Right lobe of liver (tissue), 6 donors: Measurements from ENCODE around the gene EXD2. TPM values are rescaled to one million over a fixed set of nuclear protein-coding genes. Genes with fewer than 3 reads are reported as not detected.
"Not testable (repeated sequence)": the region's sequence is repeated elsewhere in the genome, so short reads cannot be mapped to it uniquely, and the experiment has no call there.

Experiments used
- ATAC-seq, 4 donors: fragments of 200-7000 bp; cut with Tn5 transposase; one replicate each; pipeline ENCODE4 v1.9.1; 2020; ENCODE audit warnings: mild to moderate bottlenecking in 4 of 4, moderate library complexity in 4 of 4
- DNase-seq, 3 donors: peaks; one replicate each; pipeline ENCODE4 v3.0.0-alpha.2; 2020
- H3K27ac ChIP-seq, 3 donors: fragments of 200-600 bp; one replicate each; pipeline ENCODE4 v1.8.0; 2022
- H3K27me3 ChIP-seq, 2 donors: fragments of 200-600 bp; one replicate each; pipeline ENCODE4 v1.8.0; 2022
- H3K36me3 ChIP-seq, 4 donors: fragments of 200-600 bp; sonication (generic) in 1 of 4; one replicate each; pipeline versions ENCODE4 v1.5.1 to v1.8.0; 2017 to 2022; ENCODE audit warnings: control low read depth in 1 of 4
- H3K4me1 ChIP-seq, 4 donors: fragments of 200-600 bp; sonication (generic) in 1 of 4; one replicate each; pipeline versions ENCODE4 v1.5.1 to v1.8.0; 2017 to 2022; ENCODE audit warnings: control low read depth in 1 of 4
- H3K4me3 ChIP-seq, 3 donors: fragments of 200-600 bp; one replicate each; pipeline ENCODE4 v1.8.0; 2022
- H3K9me3 ChIP-seq, 4 donors: fragments of 200-600 bp; sonication (generic) in 1 of 4; one replicate each; pipeline versions ENCODE4 v1.5.1 to v1.8.0; 2017 to 2022; ENCODE audit warnings: control low read depth in 1 of 4
- CTCF ChIP-seq, 4 donors: fragments of 200-600 bp in 3 of 4; fragments of 450-650 bp in 1 of 4; IDR thresholded peaks; one replicate each; pipeline versions ENCODE4 v1.5.1 to v1.8.0; 2016 to 2022; ENCODE audit warnings: antibody characterized with exemption in 4 of 4, mild to moderate bottlenecking in 2 of 4
- POLR2A ChIP-seq: fragments of 450-650 bp; IDR thresholded peaks from one replicate; pipeline ENCODE4 v1.6.1; 2017; ENCODE audit warnings: antibody characterized with exemption, mild to moderate bottlenecking
- WGBS: methylation state at CpG from one replicate; pipeline ENCODE4 v1.1.6; 2018; ENCODE audit warnings: low coverage, low lambda C conversion rate; ENCODE audit not compliant: insufficient coverage; ENCODE audit errors: missing lambda C conversion rate; 5-methylcytosine and 5-hydroxymethylcytosine counted together
- intact Hi-C, 2 donors: fragments of 100-400 bp; cut with DNase I; formaldehyde crosslinking; loops; one replicate each; pipeline versions ENCODE4 v1.11.2 to v1.14.1; 2022
- total RNA-seq, 6 experiments: library from RNA; depleted of rRNA in 2 of 6; stranded (reverse); fragments of >200 nt in 2 of 6; fragmentation: NEBNext Ultra II Directional in 3 of 6; extraction: Animal tissue kit (Norgen Biotek cat#: 25700) in 3 of 6; gene quantifications; one replicate each; pipeline versions ENCODE4 v1.1.0 to v1.2.4, GENCODE V29; 2016 to 2023
- donor health status: DM: no; HTN: yes; CAD: no.
- donor health status: DM: no; HTN: no; CAD: no.
- donor health status: DM: no; HTN: no; CAD: no.
- donor health status: DM: no; HTN: yes; CAD: no.
- donor health status: DM: no; HTN: yes; CAD: no.

The EXD2 gene
- total RNA-seq, 6 experiments from 2014 or later, result 7.4 to 10.4 (median 8.2) TPM

GRCh38 chr14:69153873-69154270 lies 37.4 kb upstream of the EXD2 start:
- H3K4me1 ChIP-seq, result peaks cover 0 to 15% (median 6%) of the 10 kb centered on the region in 4 donors
- ATAC-seq, result no peak
- no peak for TF ChIP-seq POLR2A
- TF ChIP-seq CTCF (IDR thresholded peaks at IDR 0.05), result no peak
- WGBS, result 7% methylated on average over 13 of the region's 13 CpGs
- intact Hi-C loops, result no loop called here
- DNase-seq, result no peak
- H3K4me3 ChIP-seq, result peak overlapping the region; percentile 87 to 91 (median 88)
- H3K36me3 ChIP-seq, result peaks cover 0 to 4% (median 0%) of the 10 kb centered on the region in 4 donors
- H3K9me3 ChIP-seq, result no peaks in the 10 kb centered on the region
- H3K27ac ChIP-seq, result peak overlapping the region; percentile 80 to 94 (median 90)
- no peaks in the 10 kb centered on the region for H3K27me3 ChIP-seq

GRCh38 chr14:69154779-69155178 lies 36.5 kb upstream of the EXD2 start:
- Histone ChIP-seq H3K36me3 (no peaks in the 10 kb centered on the region), H3K9me3 (no peaks in the 10 kb centered on the region), H3K27ac (no peak overlapping the region), H3K4me1 (peaks cover 0 to 8% (median 3%) of the 10 kb centered on the region in 4 donors), H3K4me3 (no peak overlapping the region), H3K27me3 (no peaks in the 10 kb centered on the region)
- TF ChIP-seq CTCF (IDR thresholded peaks at IDR 0.05) (no peak), POLR2A (no peak)
- WGBS, result 45% methylated on average over 4 of the region's 4 CpGs
- intact Hi-C loops, result no loop called here
- no peak for ATAC-seq
- no peak for DNase-seq

GRCh38 chr14:69156224-69156623 lies 35.1 kb upstream of the EXD2 start:
- DNase-seq (no peak), ATAC-seq (no peak)
- no peaks in the 10 kb centered on the region for H3K27me3 ChIP-seq
- no peaks in the 10 kb centered on the region for H3K4me1 ChIP-seq
- TF ChIP-seq CTCF (IDR thresholded peaks at IDR 0.05), result no peak
- no peak for TF ChIP-seq POLR2A
- H3K36me3 ChIP-seq, result no peaks in the 10 kb centered on the region
- no peak overlapping the region for H3K4me3 ChIP-seq
- intact Hi-C loops, result no loop called here
- H3K27ac ChIP-seq, result no peak overlapping the region
- H3K9me3 ChIP-seq, result no peaks in the 10 kb centered on the region

- no peaks in the 10 kb centered on the region for H3K9me3 ChIP-seq
- no peak overlapping the region for H3K4me3 ChIP-seq
- no peaks in the 10 kb centered on the region for H3K4me1 ChIP-seq
- TF ChIP-seq POLR2A, result no peak
- no peak for TF ChIP-seq CTCF (IDR thresholded peaks at IDR 0.05)
- no peaks in the 10 kb centered on the region for H3K36me3 ChIP-seq
- no peaks in the 10 kb centered on the region for H3K27me3 ChIP-seq
- H3K27ac ChIP-seq, result no peak overlapping the region
- DNase-seq (no peak), ATAC-seq (no peak)
- 90% methylated on average over 1 of the region's 1 CpG for WGBS
- intact Hi-C loops, result no loop called here
Observed at GRCh38 chr14:69161590-69161989, 29.7 kb upstream of the EXD2 start.

GRCh38 chr14:69165787-69166186 lies 25.5 kb upstream of the EXD2 start:
- H3K4me3 ChIP-seq, ATAC-seq, H3K36me3 ChIP-seq, H3K27me3 ChIP-seq, intact Hi-C loops, H3K4me1 ChIP-seq, H3K27ac ChIP-seq, DNase-seq, H3K9me3 ChIP-seq: not testable (repeated sequence)
- WGBS, result 69% methylated on average over 2 of the region's 2 CpGs
